Adrenal gland (tissue), 12 donors: ENCODE results near the gene BACE2. TPM values are rescaled to one million over a fixed set of nuclear protein-coding genes. Genes with fewer than 3 reads are reported as not detected.

Experiments used
- DNase-seq, 7 donors: peaks; one replicate each; pipeline ENCODE4 v3.0.0-alpha.2; 2019 to 2020
- H3K27ac ChIP-seq, 5 donors: fragments of 200-600 bp; sonication (generic) in 4 of 5; 1 replicate in 3 of 5; 2 replicates in 2 of 5; pipeline versions ENCODE4 v1.5.1 to v1.8.0; 2016 to 2020; ENCODE audit warnings: mild to moderate bottlenecking in 1 of 5
- H3K27me3 ChIP-seq: fragments of 200-600 bp; 2 replicates; pipeline ENCODE4 v1.8.0; 2021
- H3K36me3 ChIP-seq, 2 donors: fragments of 200-600 bp; replicated peaks in 1 of 2; 1 replicate in 1 of 2; 2 replicates in 1 of 2; pipeline versions ENCODE4 v1.5.1 to v1.8.0; 2018 to 2022
- H3K4me1 ChIP-seq, 2 donors: fragments of 200-600 bp; replicated peaks in 1 of 2; 1 replicate in 1 of 2; 2 replicates in 1 of 2; pipeline versions ENCODE4 v1.5.1 to v1.8.0; 2018 to 2021
- H3K4me3 ChIP-seq, 4 donors: fragments of 200-600 bp; sonication (generic) in 3 of 4; one replicate each; pipeline ENCODE4 v1.5.1; 2016 to 2018
- H3K9me3 ChIP-seq, 3 donors: fragments of 200-600 bp; sonication (generic) in 1 of 3; replicated peaks in 1 of 3; 1 replicate in 2 of 3; 2 replicates in 1 of 3; pipeline versions ENCODE4 v1.5.1 to v1.8.0; 2016 to 2021
- POLR2A ChIP-seq, 2 donors: fragments of 450-650 bp; IDR thresholded peaks; one replicate each; pipeline ENCODE4 v1.6.1; 2017; ENCODE audit warnings: antibody characterized with exemption in 2 of 2, mild to moderate bottlenecking in 2 of 2, moderate library complexity in 1 of 2
- WGBS, 4 donors: extraction: QIAGEN DNeasy Blood & Tissue Kit in 2 of 4; methylation state at CpG; one replicate each; pipeline versions ENCODE4 v1.1.5 to v1.1.7; 2013 to 2017; 5-methylcytosine and 5-hydroxymethylcytosine counted together
- intact Hi-C, 2 donors: fragments of 100-400 bp; cut with DNase I; formaldehyde crosslinking; loops; one replicate each; pipeline versions ENCODE4 v1.14.1 to v1.15.0; 2022 to 2023
- polyA plus RNA-seq, 3 donors: library from polyadenylated mRNA; stranded (reverse); fragments of 200-250 nt in 2 of 3; fragments of 350-450 nt in 1 of 3; fragmentation: Illumina TruSeq in 1 of 3; extraction: RNeasy Lipid Tissue Mini Kit (QIAGEN cat#74804) in 1 of 3; gene quantifications; one replicate each; pipeline ENCODE4 v1.2.3, GENCODE V29; 2013 to 2014
- total RNA-seq, 9 donors: library from RNA; depleted of rRNA in 4 of 9; stranded (reverse); fragments of >200 nt in 4 of 9; fragments of 120-200 nt in 1 of 9; fragmentation: NEBNext Ultra II Directional in 1 of 9; extraction: Animal tissue kit (Norgen Biotek cat#: 25700) in 1 of 9; gene quantifications; one replicate each; pipeline versions ENCODE4 v1.1.0 to v1.2.4, GENCODE V29; 2013 to 2023
- TF ChIP-seq, protein P1 (sequence below), 6 experiments: fragments of 450-650 bp in 4 of 6; fragments of 200-600 bp in 2 of 6; sonication (generic) in 1 of 6; IDR thresholded peaks; 1 replicate in 5 of 6; 2 replicates in 1 of 6; pipeline versions ENCODE4 v1.5.1 to v1.8.0; 2016 to 2021; ENCODE audit warnings: antibody characterized with exemption in 6 of 6, mild to moderate bottlenecking in 2 of 6, moderate library complexity in 1 of 6
- donor health status: healthy with polysubstance abuse.
- donor health status: Bipolar disorder and iron deficiency.
- donor health status: DM: yes; HTN: yes; CAD: no.
- donor health status: DM: no; HTN: no; CAD: no.
- donor health status: DM: no; HTN: no; CAD: no.
- donor health status: DM: yes; HTN: yes; CAD: no.

BACE2 gene
- total and polyA plus RNA-seq, 12 donors: 3.9 to 24.4 (median 13.8) TPM

DNA sequence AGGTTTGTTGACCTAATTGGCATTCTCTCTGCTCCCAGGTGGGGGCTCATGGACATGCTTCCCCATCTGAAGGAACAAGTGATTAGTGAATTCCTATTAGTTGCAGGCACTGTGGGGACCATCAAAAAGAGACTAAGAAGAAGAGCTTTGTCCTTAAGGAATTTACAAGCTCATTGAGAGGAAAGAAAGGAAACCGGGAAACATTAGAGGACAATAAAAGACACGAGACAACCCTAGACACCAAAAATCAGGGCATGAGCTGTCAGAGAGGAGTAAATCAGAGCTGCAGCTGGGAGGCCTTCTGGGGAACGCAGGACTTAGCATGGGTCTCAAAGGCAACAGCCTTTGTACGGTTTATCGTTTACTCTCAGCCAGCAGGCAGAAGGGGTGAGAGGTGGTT is 45.1 kb downstream of the BACE2 start:
- Histone ChIP-seq H3K27me3 (no peaks in the 10 kb centered on the region), H3K36me3 (no peaks in the 10 kb centered on the region), H3K27ac (no peak overlapping the region), H3K4me3 (no peak overlapping the region), H3K4me1 (no peaks in the 10 kb centered on the region), H3K9me3 (no peaks in the 10 kb centered on the region)
- TF ChIP-seq, protein P1, sequence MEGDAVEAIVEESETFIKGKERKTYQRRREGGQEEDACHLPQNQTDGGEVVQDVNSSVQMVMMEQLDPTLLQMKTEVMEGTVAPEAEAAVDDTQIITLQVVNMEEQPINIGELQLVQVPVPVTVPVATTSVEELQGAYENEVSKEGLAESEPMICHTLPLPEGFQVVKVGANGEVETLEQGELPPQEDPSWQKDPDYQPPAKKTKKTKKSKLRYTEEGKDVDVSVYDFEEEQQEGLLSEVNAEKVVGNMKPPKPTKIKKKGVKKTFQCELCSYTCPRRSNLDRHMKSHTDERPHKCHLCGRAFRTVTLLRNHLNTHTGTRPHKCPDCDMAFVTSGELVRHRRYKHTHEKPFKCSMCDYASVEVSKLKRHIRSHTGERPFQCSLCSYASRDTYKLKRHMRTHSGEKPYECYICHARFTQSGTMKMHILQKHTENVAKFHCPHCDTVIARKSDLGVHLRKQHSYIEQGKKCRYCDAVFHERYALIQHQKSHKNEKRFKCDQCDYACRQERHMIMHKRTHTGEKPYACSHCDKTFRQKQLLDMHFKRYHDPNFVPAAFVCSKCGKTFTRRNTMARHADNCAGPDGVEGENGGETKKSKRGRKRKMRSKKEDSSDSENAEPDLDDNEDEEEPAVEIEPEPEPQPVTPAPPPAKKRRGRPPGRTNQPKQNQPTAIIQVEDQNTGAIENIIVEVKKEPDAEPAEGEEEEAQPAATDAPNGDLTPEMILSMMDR (IDR thresholded peaks at IDR 0.05): no peak
- no peak for TF ChIP-seq POLR2A (IDR thresholded peaks at IDR 0.05)
- no peak for DNase-seq
- WGBS, 4 donors: 75 to 91% (median 84%) methylated on average over 5 of the region's 5 CpGs
- intact Hi-C loops: no loop called here

DNA sequence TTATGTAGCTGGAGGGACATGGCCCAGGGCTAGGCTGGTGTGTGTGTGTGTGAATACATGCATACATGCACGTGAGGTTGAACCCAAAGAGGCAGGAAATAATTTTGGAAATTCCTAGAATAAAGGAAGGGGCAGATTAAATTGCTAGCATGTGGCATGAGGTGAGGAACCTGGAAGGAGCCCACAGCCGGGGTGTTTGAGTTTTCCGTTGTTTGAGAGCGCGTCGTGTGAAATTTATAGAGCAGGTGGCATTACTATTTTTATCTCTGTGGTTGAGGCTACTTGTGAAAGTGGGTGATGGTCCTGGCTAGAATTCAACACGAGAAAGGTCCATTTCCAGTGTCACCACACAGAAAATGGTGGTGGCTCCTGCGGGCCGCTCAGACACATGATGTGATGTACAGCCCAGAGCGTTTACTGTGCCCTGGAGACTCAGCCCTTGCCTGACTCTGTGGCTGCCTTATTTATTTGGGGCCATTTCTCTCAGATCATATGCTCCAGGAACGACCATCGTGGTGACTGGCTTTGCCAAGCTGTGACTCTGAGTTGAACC is 48.0 kb downstream of the BACE2 start:
- Histone ChIP-seq H3K27me3 (no peaks in the 10 kb centered on the region), H3K4me3 (no peak overlapping the region), H3K36me3 (no peaks in the 10 kb centered on the region), H3K27ac (no peak overlapping the region), H3K4me1 (no peaks in the 10 kb centered on the region), H3K9me3 (no peaks in the 10 kb centered on the region)
- 78 to 94% (median 82%) methylated on average over 12 of the region's 12 CpGs for WGBS, 4 donors
- TF ChIP-seq, protein P1 (IDR thresholded peaks at IDR 0.05): no peak
- no peak for TF ChIP-seq POLR2A (IDR thresholded peaks at IDR 0.05)
- intact Hi-C loops: no loop called here
- DNase-seq: no peak

DNA sequence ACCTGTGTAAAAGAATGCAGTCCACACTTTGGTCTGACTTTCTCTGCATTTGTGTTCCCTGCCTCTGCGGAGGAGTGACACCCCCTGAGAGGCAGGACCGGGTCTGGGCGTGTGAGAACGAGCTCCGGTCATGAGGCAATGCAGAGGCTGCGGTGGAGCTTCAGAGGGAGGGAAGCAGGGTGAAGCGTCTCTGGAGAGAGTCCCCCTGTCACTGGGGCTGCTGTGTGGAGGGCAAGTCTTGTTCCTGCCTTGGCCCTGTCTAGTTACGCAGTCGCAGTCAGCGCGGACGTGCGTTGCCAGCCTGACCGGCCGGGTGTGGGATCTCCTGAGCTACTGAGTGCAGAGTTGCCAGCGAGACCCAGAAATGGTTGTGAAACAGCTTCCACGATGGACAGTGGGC is 48.5 kb downstream of the BACE2 start:
- Histone ChIP-seq H3K9me3 (no peaks in the 10 kb centered on the region), H3K4me1 (no peaks in the 10 kb centered on the region), H3K36me3 (no peaks in the 10 kb centered on the region), H3K27ac (no peak overlapping the region), H3K27me3 (no peaks in the 10 kb centered on the region), H3K4me3 (no peak overlapping the region)
- DNase-seq: no peak
- TF ChIP-seq POLR2A (IDR thresholded peaks at IDR 0.05): no peak
- TF ChIP-seq, protein P1 (IDR thresholded peaks at IDR 0.05): no peak
- intact Hi-C loops: no loop called here
- WGBS, 4 donors: 91 to 92% (median 92%) methylated on average over 4 to 17 of the region's 17 CpGs

DNA sequence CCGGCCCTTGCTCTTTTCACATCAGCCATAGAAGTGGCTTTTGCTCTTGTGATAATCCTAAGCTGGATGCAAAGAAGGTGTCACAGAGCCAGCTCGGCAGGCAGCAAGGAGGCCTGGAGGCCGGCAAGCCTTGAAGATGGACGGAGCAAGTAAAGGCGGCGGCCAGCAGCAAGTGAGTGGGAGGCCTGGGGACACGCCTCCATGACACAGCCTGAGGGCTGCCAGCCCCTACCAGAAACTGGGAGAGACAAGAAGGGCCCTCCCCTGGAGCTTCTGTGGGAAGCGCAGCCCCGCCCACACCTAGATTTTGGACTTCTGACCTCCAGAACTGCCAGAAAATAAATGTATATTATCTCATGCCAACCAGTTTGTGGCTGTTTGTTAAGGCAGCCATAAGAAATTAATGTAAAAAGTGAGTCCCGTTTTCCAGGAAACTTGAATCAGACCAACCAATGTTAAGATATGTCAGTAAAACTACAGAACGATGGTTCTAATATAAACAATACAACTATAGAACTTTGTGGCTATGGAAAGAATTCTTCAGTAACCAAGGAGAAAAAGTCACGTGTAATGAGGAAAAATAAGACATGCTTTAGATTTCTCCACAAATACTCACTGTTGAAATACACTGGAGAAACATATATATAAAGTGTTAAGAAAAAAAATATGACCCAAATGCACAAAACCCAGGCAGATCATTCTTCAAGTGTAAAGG is 49.9 kb downstream of the BACE2 start:
- 86 to 93% (median 90%) methylated on average over 11 to 12 of the region's 12 CpGs for WGBS, 4 donors
- Histone ChIP-seq H3K4me3 (no peak overlapping the region), H3K36me3 (no peaks in the 10 kb centered on the region), H3K4me1 (no peaks in the 10 kb centered on the region), H3K27ac (no peak overlapping the region), H3K9me3 (no peaks in the 10 kb centered on the region), H3K27me3 (no peaks in the 10 kb centered on the region)
- TF ChIP-seq, protein P1 (IDR thresholded peaks at IDR 0.05): no peak
- no peak for TF ChIP-seq POLR2A (IDR thresholded peaks at IDR 0.05)
- no peak for DNase-seq
- intact Hi-C loops: no loop called here
